Measurements from ENCODE around the gene COG2. TPM values are rescaled to one million over a fixed set of nuclear protein-coding genes. Genes with fewer than 3 reads are reported as not detected.
A peak's percentile ranks its signal among the peaks of the same experiment; 100 is the strongest.

COG2 gene
- total and polyA plus RNA-seq, 12 donors = 12.0 to 80.1 (median 50.6) TPM

DNA sequence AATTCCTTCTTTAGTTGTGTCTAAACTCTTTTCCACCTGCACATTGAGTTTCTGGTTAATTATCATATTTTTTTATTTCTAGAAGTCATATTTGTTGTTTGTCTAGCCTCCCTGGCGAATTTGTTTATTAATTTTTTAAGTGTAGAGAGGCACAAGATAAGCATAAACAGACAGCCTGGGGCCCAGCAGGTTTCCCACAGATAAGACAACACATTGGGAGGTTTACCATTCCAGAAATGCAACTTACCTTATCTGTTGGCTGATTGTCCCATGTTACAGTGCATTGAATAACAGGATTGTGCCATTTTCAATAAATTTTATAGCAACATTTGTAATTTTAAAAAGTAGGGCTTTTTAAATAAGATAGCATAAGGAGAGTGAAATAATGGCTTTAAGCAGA is 34.9 kb downstream of the COG2 start:
- no peak overlapping the region for H3K4me3 ChIP-seq
- H3K27ac ChIP-seq = no peak overlapping the region
- intact Hi-C loops (cut with DNase I) = no loop called here
- peaks cover 0 to 3% (median 0%) of the 10 kb centered on the region in 3 donors for H3K9me3 ChIP-seq (replicated peaks in 1 of 3)
- TF ChIP-seq POLR2A (IDR thresholded peaks at IDR 0.05) = no peak
- TF ChIP-seq, protein P1, sequence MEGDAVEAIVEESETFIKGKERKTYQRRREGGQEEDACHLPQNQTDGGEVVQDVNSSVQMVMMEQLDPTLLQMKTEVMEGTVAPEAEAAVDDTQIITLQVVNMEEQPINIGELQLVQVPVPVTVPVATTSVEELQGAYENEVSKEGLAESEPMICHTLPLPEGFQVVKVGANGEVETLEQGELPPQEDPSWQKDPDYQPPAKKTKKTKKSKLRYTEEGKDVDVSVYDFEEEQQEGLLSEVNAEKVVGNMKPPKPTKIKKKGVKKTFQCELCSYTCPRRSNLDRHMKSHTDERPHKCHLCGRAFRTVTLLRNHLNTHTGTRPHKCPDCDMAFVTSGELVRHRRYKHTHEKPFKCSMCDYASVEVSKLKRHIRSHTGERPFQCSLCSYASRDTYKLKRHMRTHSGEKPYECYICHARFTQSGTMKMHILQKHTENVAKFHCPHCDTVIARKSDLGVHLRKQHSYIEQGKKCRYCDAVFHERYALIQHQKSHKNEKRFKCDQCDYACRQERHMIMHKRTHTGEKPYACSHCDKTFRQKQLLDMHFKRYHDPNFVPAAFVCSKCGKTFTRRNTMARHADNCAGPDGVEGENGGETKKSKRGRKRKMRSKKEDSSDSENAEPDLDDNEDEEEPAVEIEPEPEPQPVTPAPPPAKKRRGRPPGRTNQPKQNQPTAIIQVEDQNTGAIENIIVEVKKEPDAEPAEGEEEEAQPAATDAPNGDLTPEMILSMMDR (IDR thresholded peaks at IDR 0.05) = no peak
- H3K27me3 ChIP-seq = no peaks in the 10 kb centered on the region
- peaks cover 4 to 16% of the 10 kb centered on the region in 2 donors for H3K4me1 ChIP-seq (replicated peaks in 1 of 2)
- no peak for DNase-seq
- peaks cover 0 to 50% of the 10 kb centered on the region in 2 donors for H3K36me3 ChIP-seq (replicated peaks in 1 of 2)
- WGBS, 4 donors = 98 to 100% (median 100%) methylated on average over 1 of the region's 1 CpG

DNA sequence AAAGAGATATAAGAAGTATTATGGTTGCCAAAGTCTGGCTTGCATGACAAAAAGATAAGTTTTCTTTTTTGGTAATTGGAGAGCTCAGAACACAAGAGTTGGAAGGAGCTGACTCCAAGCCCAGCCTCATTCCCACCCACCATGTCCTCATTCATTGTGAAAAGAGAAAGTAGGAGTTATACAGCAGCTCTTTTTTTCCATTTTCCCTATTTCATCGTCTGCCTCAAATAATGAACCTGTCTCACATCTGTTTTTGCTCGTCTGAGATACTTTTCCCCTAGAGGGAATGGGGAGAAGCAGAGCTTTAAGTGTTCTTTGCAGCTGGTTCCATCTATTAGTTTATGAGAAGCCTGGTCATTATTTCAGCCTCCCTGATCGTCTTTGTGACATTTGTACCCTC is 36.9 kb downstream of the COG2 start:
- intact Hi-C loops (cut with DNase I) = no loop called here
- Histone ChIP-seq H3K4me1 (replicated peaks in 1 of 2) (peaks cover 16 to 28% of the 10 kb centered on the region in 2 donors), H3K36me3 (replicated peaks in 1 of 2) (peaks cover 0 to 36% of the 10 kb centered on the region in 2 donors), H3K4me3 (no peak overlapping the region), H3K27ac (no peak overlapping the region), H3K9me3 (replicated peaks in 1 of 3) (peaks cover 0 to 3% (median 0%) of the 10 kb centered on the region in 3 donors), H3K27me3 (no peaks in the 10 kb centered on the region)
- DNase-seq = no peak
- TF ChIP-seq, protein P1 (IDR thresholded peaks at IDR 0.05) = no peak
- TF ChIP-seq POLR2A (IDR thresholded peaks at IDR 0.05) = no peak
- 66 to 85% (median 77%) methylated on average over 3 of the region's 3 CpGs for WGBS, 4 donors

DNA sequence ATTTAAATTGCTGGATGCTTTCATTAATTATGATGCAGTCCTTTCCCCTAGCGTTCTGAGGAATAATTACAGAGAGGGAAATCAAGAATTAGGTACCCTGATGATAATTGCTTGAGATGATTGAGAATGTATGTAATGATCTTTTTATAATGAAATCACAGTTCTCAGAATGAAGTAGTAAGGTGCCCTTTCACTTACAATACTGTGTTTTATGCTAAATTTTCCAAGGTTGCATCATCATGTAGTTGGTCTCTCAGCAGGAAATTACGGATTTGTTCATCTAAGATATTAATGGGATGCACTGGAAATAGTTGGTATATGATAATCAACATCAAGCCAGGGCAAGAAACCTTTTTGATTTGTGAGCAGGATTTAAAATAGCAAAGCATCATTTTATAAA is 37.5 kb downstream of the COG2 start:
- peaks cover 16 to 28% of the 10 kb centered on the region in 2 donors for H3K4me1 ChIP-seq (replicated peaks in 1 of 2)
- no peak overlapping the region for H3K4me3 ChIP-seq
- TF ChIP-seq, protein P1 (IDR thresholded peaks at IDR 0.05) = no peak
- TF ChIP-seq POLR2A (IDR thresholded peaks at IDR 0.05) = no peak
- no peaks in the 10 kb centered on the region for H3K27me3 ChIP-seq
- intact Hi-C loops (cut with DNase I) = no loop called here
- no peak overlapping the region for H3K27ac ChIP-seq
- H3K9me3 ChIP-seq (replicated peaks in 1 of 3) = peaks cover 0 to 3% (median 0%) of the 10 kb centered on the region in 3 donors
- H3K36me3 ChIP-seq (replicated peaks in 1 of 2) = peaks cover 0 to 37% of the 10 kb centered on the region in 2 donors
- no peak for DNase-seq
- WGBS, 4 donors = 88 to 95% (median 92%) methylated on average over 2 of the region's 2 CpGs

DNA sequence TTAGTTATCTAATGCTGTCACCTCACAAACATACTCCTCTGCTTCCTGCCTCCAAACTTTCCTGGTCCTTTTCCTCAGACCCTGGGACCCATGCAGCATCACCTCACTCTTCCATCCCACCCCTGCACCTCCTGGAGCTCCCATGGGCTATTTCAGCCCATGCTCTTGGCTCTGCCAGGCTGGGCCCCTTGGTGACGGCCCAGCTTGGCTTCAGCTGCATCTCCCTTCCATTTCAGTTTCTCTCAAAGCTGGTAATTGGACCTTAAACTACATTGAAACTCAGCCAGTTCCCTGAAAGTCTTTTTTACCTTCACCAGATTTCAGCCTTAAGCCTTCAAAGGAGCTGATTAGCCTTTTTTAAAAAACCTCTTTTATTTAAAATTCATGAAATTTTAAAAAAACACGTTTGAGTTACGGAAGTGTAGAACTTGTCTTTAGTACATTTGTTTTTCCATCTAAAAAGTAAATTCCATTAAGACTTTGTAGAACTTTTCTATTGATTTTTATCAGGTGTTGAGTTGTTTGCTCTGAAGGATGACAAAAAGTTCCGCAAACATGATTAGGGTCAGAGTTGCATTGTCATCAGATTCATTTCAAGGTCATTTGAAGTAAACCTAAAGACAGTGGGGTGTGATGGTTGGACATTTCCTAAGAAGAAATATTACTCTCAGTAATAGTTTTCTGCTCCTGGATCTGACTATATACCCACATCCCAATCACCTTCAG is 38.2 kb downstream of the COG2 start:
- peaks cover 0 to 3% (median 0%) of the 10 kb centered on the region in 3 donors for H3K9me3 ChIP-seq (replicated peaks in 1 of 3)
- TF ChIP-seq POLR2A (IDR thresholded peaks at IDR 0.05) = no peak
- TF ChIP-seq, protein P1 (IDR thresholded peaks at IDR 0.05) = no peak
- peaks cover 0 to 38% of the 10 kb centered on the region in 2 donors for H3K36me3 ChIP-seq (replicated peaks in 1 of 2)
- H3K4me1 ChIP-seq (replicated peaks in 1 of 2) = peaks cover 16 to 28% of the 10 kb centered on the region in 2 donors
- DNase-seq = no peak
- intact Hi-C loops (cut with DNase I) = no loop called here
- H3K27ac ChIP-seq = peak overlapping the region in 2 of 5 donors; percentile 24 to 54
- no peak overlapping the region for H3K4me3 ChIP-seq
- H3K27me3 ChIP-seq = no peaks in the 10 kb centered on the region
- WGBS, 4 donors = 57 to 77% (median 58%) methylated on average over 4 of the region's 4 CpGs
